ENCODE data around the gene KAT2A.

DNA sequence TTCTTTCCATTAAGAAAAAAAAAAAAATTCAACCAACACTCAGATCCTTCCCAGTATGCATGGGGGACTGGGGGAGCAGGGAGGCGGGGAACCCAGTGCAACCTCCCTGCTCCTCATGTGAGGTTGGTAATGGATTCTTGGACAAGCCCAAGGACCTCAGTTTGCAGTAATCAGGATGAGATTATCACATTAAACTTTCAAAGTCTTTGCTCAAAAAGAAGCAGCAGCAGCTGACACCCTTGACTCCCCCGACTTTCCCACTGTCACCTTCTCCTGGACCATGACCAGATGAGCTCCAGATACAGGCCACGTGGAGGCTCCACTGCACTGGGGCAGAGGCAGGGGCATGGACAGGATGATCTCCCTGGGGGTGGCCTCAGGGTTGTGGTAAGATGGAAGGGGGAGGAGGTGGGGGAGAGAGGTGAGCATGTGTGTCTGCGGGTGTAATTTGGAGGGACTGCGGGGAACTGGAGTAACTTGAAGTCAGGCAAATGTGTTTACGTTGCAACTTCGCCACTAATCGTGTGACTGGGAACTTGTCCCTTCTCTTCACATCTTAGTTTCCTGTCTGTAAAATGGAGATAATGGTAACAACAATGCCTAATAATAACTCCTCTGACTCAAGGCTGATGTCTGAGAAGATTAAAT, 42.6 kb downstream of the KAT2A start:
- TF ChIP-seq, protein P1, sequence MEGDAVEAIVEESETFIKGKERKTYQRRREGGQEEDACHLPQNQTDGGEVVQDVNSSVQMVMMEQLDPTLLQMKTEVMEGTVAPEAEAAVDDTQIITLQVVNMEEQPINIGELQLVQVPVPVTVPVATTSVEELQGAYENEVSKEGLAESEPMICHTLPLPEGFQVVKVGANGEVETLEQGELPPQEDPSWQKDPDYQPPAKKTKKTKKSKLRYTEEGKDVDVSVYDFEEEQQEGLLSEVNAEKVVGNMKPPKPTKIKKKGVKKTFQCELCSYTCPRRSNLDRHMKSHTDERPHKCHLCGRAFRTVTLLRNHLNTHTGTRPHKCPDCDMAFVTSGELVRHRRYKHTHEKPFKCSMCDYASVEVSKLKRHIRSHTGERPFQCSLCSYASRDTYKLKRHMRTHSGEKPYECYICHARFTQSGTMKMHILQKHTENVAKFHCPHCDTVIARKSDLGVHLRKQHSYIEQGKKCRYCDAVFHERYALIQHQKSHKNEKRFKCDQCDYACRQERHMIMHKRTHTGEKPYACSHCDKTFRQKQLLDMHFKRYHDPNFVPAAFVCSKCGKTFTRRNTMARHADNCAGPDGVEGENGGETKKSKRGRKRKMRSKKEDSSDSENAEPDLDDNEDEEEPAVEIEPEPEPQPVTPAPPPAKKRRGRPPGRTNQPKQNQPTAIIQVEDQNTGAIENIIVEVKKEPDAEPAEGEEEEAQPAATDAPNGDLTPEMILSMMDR (optimal IDR thresholded peaks at IDR 0.05 in 1 of 3, IDR thresholded peaks at IDR 0.05 in 1 of 3, conservative IDR thresholded peaks at IDR 0.05 in 1 of 3; ENCODE audit: extremely low read depth in 1 of 3, insufficient read depth in 2 of 3, low read length in 3 of 3) = no peak
- TF ChIP-seq EZH2 (IDR thresholded peaks at IDR 0.05; ENCODE audit: low read length) = no peak

All from keratinocyte (primary cell).